ENCODE data around the gene MGAM2. TPM values are rescaled to one million over a fixed set of nuclear protein-coding genes. Genes with fewer than 3 reads are reported as not detected.
"Not testable (repeated sequence)": the region's sequence is repeated elsewhere in the genome, so short reads cannot be mapped to it uniquely, and the experiment has no call there.

MGAM2 gene
- total RNA-seq, 1 donor from 2014 or later: not detected

DNA sequence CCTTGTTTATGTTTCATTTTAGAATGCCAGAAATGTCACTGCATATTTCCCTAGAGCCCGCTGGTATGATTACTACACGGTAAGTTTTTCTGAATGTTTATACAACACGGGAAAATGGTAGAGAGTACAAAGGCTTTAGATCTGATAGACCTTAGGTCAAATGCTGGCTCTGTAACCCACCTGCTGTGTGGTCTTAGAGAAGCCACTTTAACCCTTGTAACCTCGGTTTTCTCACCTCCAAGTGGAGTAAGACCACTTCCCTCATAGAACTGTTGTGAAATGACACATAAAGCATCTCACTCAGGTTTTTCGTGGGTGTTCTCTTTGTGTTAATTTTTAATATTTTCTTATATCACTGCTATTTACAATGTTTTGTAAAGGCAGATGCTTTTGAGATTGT, 13.9 kb upstream of the MGAM2 start:
- TF ChIP-seq, protein P1, sequence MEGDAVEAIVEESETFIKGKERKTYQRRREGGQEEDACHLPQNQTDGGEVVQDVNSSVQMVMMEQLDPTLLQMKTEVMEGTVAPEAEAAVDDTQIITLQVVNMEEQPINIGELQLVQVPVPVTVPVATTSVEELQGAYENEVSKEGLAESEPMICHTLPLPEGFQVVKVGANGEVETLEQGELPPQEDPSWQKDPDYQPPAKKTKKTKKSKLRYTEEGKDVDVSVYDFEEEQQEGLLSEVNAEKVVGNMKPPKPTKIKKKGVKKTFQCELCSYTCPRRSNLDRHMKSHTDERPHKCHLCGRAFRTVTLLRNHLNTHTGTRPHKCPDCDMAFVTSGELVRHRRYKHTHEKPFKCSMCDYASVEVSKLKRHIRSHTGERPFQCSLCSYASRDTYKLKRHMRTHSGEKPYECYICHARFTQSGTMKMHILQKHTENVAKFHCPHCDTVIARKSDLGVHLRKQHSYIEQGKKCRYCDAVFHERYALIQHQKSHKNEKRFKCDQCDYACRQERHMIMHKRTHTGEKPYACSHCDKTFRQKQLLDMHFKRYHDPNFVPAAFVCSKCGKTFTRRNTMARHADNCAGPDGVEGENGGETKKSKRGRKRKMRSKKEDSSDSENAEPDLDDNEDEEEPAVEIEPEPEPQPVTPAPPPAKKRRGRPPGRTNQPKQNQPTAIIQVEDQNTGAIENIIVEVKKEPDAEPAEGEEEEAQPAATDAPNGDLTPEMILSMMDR (IDR thresholded peaks at IDR 0.05; ENCODE audit: borderline replicate concordance): no peak

DNA sequence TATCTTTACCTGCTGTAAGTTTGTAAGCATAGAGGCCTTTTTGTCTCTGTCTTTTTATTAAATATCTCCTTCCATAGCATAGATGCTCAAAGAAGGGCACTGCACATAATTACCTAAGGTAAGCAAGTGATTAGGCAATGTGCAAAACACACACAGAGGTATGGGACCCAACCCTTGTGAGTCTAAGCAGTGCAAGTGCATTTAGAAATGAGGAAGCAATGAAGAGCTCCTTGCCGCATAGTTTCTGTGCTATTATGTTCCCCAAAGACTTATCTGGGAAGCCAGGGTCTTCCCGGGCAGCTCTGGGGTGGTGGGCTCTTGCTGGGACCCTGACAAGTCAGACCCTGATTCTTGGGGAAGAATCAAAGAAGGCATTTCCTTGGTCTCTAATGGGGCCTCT, 13.5 kb upstream of the MGAM2 start:
- Histone ChIP-seq H3K4me1 (no peaks in the 10 kb centered on the region), H3K36me3 (no peaks in the 10 kb centered on the region), H3K9me3 (replicated peaks) (no peaks in the 10 kb centered on the region), H3K27ac (replicated peaks) (no peak overlapping the region), H3K27me3 (ENCODE audit: low read depth) (no peaks in the 10 kb centered on the region), H3K4me3 (no peak overlapping the region)
- TF ChIP-seq, protein P1 (IDR thresholded peaks at IDR 0.05; ENCODE audit: borderline replicate concordance): no peak
- DNase-seq: no peak
- intact Hi-C loops (cut with micrococcal nuclease): no loop called here

More for the DNA sequence above, 13.9 kb upstream of the MGAM2 start:
- Histone ChIP-seq H3K27me3 (ENCODE audit: low read depth) (no peaks in the 10 kb centered on the region), H3K36me3 (no peaks in the 10 kb centered on the region), H3K9me3 (replicated peaks) (no peaks in the 10 kb centered on the region), H3K27ac (replicated peaks) (no peak overlapping the region), H3K4me1 (no peaks in the 10 kb centered on the region), H3K4me3 (no peak overlapping the region)
- DNase-seq: no peak
- intact Hi-C loops (cut with micrococcal nuclease): no loop called here

DNA sequence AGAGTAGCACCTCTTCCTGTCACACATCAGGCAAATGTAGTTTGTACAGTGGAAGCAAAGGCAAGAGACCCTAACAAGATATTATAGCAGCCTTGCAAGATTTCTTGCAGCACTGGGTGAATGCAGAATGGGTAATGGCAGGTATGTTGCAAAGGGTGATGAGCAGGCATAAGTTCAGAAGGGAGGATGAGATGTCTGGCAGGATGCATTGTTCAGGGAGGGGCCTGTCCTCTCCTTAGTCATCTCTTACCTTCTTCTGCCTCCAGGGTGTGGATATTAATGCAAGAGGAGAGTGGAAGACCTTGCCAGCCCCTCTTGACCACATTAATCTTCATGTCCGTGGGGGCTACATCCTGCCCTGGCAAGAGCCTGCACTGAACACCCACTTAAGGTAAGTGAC, 12.2 kb upstream of the MGAM2 start:
- intact Hi-C loops (cut with micrococcal nuclease); H3K36me3 ChIP-seq; H3K4me1 ChIP-seq: not testable (repeated sequence)

DNA sequence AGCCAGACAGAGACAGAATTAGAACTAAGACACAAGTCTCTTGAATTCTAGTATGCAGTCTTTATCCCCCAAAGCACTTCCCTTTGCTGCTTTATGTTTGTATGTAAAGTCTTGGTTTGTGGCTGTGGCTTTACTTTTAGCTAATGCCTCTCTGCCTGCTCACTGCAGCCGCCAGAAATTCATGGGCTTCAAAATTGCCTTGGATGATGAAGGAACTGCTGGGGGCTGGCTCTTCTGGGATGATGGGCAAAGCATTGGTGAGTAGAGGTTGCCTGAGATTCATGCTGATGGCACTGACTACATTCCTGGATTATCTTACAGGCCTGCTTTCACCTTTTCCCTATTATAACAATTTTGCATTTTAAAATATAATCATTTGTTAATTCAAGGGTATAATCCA, 10.9 kb upstream of the MGAM2 start:
- intact Hi-C loops (cut with micrococcal nuclease): no loop called here
- TF ChIP-seq, protein P1 (IDR thresholded peaks at IDR 0.05; ENCODE audit: borderline replicate concordance): no peak
- H3K4me3 ChIP-seq: no peak overlapping the region

More for the DNA sequence above, 12.2 kb upstream of the MGAM2 start:
- H3K4me3 ChIP-seq; DNase-seq; H3K27ac ChIP-seq (replicated peaks); H3K27me3 ChIP-seq (ENCODE audit: low read depth); H3K9me3 ChIP-seq (replicated peaks): not testable (repeated sequence)

DNA sequence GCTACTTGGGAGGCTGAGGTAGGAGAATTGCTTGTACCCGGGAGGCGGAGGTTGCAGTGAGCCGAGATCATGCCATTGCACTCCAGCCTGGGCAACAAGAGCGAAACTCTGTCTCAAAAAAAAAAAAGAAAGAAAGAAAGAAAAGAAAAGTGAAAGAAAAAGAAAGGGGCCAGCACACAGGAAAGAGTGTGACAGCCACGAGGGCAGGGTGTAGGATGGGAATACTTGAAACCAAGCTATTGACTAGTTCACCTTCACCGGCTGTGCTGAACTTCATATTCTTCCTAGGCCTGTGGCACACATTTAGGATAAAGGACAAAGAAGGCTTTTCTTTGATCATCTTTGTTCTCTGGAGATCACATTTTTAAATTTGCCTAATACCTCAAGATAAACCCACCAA, 9.7 kb upstream of the MGAM2 start:
- H3K9me3 ChIP-seq (replicated peaks); H3K4me3 ChIP-seq; H3K36me3 ChIP-seq; DNase-seq; intact Hi-C loops (cut with micrococcal nuclease); H3K27me3 ChIP-seq (ENCODE audit: low read depth); H3K4me1 ChIP-seq; H3K27ac ChIP-seq (replicated peaks): not testable (repeated sequence)

More for the DNA sequence above, 10.9 kb upstream of the MGAM2 start:
- no peaks in the 10 kb centered on the region for H3K36me3 ChIP-seq
- no peaks in the 10 kb centered on the region for H3K9me3 ChIP-seq (replicated peaks)
- DNase-seq: no peak
- no peaks in the 10 kb centered on the region for H3K27me3 ChIP-seq (ENCODE audit: low read depth)
- no peaks in the 10 kb centered on the region for H3K4me1 ChIP-seq
- no peak overlapping the region for H3K27ac ChIP-seq (replicated peaks)

DNA sequence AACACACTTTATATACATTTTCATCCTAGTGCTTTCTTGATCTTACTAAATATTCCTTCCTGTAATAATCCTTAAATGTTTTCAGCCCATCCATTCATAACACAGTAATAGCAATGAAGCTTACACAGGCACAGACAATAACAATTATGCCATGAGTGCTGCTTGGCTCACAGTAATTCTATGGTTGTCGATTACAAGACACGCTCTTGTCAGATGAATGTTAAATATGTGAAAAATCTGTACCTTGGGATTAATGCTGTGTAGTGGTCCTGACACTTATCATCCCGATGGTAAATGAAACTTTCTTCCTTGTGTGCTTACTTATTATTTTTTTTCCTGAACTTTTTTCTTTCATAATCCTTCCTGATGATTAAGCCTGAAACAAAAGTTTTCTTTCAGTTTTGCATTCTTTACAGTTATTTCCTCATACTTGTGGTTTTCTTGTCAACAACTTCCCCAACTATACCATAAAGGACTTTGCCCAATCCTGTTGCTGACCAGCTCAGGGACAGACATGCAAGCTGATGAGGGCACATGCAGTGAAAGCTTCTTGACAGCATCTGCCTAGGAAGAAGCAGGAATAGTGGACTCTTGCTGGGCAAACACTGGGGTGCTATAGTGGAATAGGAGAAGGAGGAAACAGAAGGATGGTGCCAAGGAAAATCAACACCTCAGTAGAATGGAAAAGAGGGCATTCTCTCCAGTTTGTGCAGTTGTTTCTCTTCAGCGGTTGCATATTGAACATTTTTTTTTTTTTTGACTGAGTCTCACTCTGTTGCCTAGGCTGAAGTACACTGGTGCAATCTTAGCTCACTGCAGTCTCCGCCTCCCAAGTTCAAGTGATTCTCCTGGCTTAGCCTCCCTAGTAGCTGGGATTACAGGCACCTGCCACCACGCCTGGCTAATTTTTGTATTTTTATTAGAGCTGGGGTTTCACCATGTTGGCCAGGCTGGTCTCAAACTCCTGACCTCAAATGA, 6.7 kb upstream of the MGAM2 start:
- no peak overlapping the region for H3K27ac ChIP-seq (replicated peaks)
- intact Hi-C loops (cut with micrococcal nuclease): no loop called here
- no peak overlapping the region for H3K4me3 ChIP-seq
- H3K27me3 ChIP-seq (ENCODE audit: low read depth): no peaks in the 10 kb centered on the region
- H3K9me3 ChIP-seq (replicated peaks): no peaks in the 10 kb centered on the region
- TF ChIP-seq, protein P1 (IDR thresholded peaks at IDR 0.05; ENCODE audit: borderline replicate concordance): no peak
- no peaks in the 10 kb centered on the region for H3K4me1 ChIP-seq
- DNase-seq: no peak
- no peaks in the 10 kb centered on the region for H3K36me3 ChIP-seq

All from left ventricle myocardium inferior (tissue), 1 donor.